ENCODE measurements around the gene FLNB.

Gene FLNB

GRCh38 chr3:58084788-58085543 is 76.7 kb downstream of the FLNB start:
- DNase-seq, result no peak

GRCh38 chr3:58085616-58086015 is 77.4 kb downstream of the FLNB start:
- DNase-seq, result no peak

- DNase-seq, result no peak
These were observed 80.3 kb downstream of the FLNB start for GRCh38 chr3:58088501-58088900.

- no peak for DNase-seq
These were observed 82.1 kb downstream of the FLNB start for GRCh38 chr3:58090351-58090750.

GRCh38 chr3:58092521-58092920 is 84.3 kb downstream of the FLNB start:
- DNase-seq, result no peak

GRCh38 chr3:58093574-58094195 is 85.5 kb downstream of the FLNB start:
- no peak for DNase-seq

- DNase-seq, result no peak
These were observed 86.4 kb downstream of the FLNB start for GRCh38 chr3:58094657-58095056.

- DNase-seq, result no peak
These were observed 87.4 kb downstream of the FLNB start for GRCh38 chr3:58095603-58096138.

- DNase-seq, result no peak
These were observed 90.3 kb downstream of the FLNB start for GRCh38 chr3:58098531-58098930.

GRCh38 chr3:58099865-58100264 is 91.6 kb downstream of the FLNB start:
- no peak for DNase-seq

- peak; percentile 61 for DNase-seq
These were observed 93.5 kb downstream of the FLNB start for GRCh38 chr3:58101499-58102389.

GRCh38 chr3:58102390-58102750 is 94.1 kb downstream of the FLNB start:
- DNase-seq, result no peak

- DNase-seq, result no peak
These were observed 94.8 kb downstream of the FLNB start for GRCh38 chr3:58102976-58103451.

GRCh38 chr3:58104151-58104550 is 95.9 kb downstream of the FLNB start:
- DNase-seq, result peak; percentile 55

- DNase-seq, result no peak
These were observed 96.5 kb downstream of the FLNB start for GRCh38 chr3:58104712-58105111.

- no peak for DNase-seq
These were observed 97.0 kb downstream of the FLNB start for GRCh38 chr3:58105196-58105595.

- no peak for DNase-seq
These were observed 97.8 kb downstream of the FLNB start for GRCh38 chr3:58106061-58106460.

- no peak for DNase-seq
These were observed 98.4 kb downstream of the FLNB start for GRCh38 chr3:58106640-58107039.

GRCh38 chr3:58107597-58107996 is 99.4 kb downstream of the FLNB start:
- DNase-seq, result no peak

- DNase-seq, result no peak
These were observed 101.5 kb downstream of the FLNB start for GRCh38 chr3:58109752-58110151.

- DNase-seq, result no peak
These were observed 103.4 kb downstream of the FLNB start for GRCh38 chr3:58111513-58112184.

- DNase-seq, result no peak
These were observed 103.9 kb downstream of the FLNB start for GRCh38 chr3:58112185-58112535.

- DNase-seq, result no peak
These were observed 107.0 kb downstream of the FLNB start for GRCh38 chr3:58115175-58115574.

Data from right hindlimb (tissue), 1 donor.